Endodermal cell (in vitro differentiated cells): ENCODE data around the gene LATS2. TPM values are rescaled to one million over a fixed set of nuclear protein-coding genes. Genes with fewer than 3 reads are reported as not detected.
A peak's percentile ranks its signal among the peaks of the same experiment; 100 is the strongest.

ENCODE experiments used
- DNase-seq: peaks from one replicate; pipeline ENCODE4 v3.0.0-alpha.2; 2017
- H3K27ac ChIP-seq: 2 replicates; pipeline ENCODE4 v1.5.1; 2013; ENCODE audit warnings: mild to moderate bottlenecking, low read depth, low read length, moderate library complexity
- H3K27me3 ChIP-seq: 2 replicates; pipeline ENCODE4 v1.6.1; 2013; ENCODE audit warnings: mild to moderate bottlenecking, low read length, moderate library complexity; ENCODE audit not compliant: insufficient read depth, control insufficient read depth, poor library complexity, severe bottlenecking
- H3K36me3 ChIP-seq: 2 replicates; pipeline ENCODE4 v1.7.0; 2013; ENCODE audit warnings: mild to moderate bottlenecking, low read length, moderate library complexity; ENCODE audit not compliant: control insufficient read depth, insufficient read depth
- H3K4me1 ChIP-seq: one replicate; pipeline ENCODE4 v1.7.0; 2013; ENCODE audit warnings: low read length; ENCODE audit not compliant: control insufficient read depth, insufficient read depth
- H3K4me3 ChIP-seq: 2 replicates; pipeline ENCODE4 v1.5.1; 2013; ENCODE audit warnings: mild to moderate bottlenecking, low read length, moderate library complexity
- H3K9ac ChIP-seq: 2 replicates; pipeline ENCODE4 v1.6.1; 2013; ENCODE audit warnings: mild to moderate bottlenecking, low read length, moderate library complexity; ENCODE audit not compliant: poor library complexity, severe bottlenecking; ENCODE audit errors: extremely low read depth
- H3K9me3 ChIP-seq: 2 replicates; pipeline ENCODE4 v1.6.1; 2013; ENCODE audit warnings: mild to moderate bottlenecking, low read length, moderate library complexity; ENCODE audit not compliant: control insufficient read depth
- H3K27ac Mint-ChIP-seq: 2 replicates; pipeline ENCODE4 v1.8.0; 2020; ENCODE audit warnings: mixed read lengths
- H3K27me3 Mint-ChIP-seq: 2 replicates; pipeline ENCODE4 v1.8.0; 2021; ENCODE audit warnings: mild to moderate bottlenecking, mixed read lengths; ENCODE audit not compliant: insufficient read depth
- H3K36me3 Mint-ChIP-seq: 2 replicates; pipeline ENCODE4 v1.8.0; 2020; ENCODE audit warnings: low read depth, mixed read lengths
- H3K4me1 Mint-ChIP-seq: 2 replicates; pipeline ENCODE4 v1.8.0; 2020; ENCODE audit warnings: mixed read lengths
- H3K4me3 Mint-ChIP-seq: 2 replicates; pipeline ENCODE4 v1.8.0; 2020; ENCODE audit warnings: mild to moderate bottlenecking, moderate library complexity, mixed read lengths
- H3K9me3 Mint-ChIP-seq: 2 replicates; pipeline ENCODE4 v1.8.0; 2020; ENCODE audit warnings: mild to moderate bottlenecking, mixed read lengths
- CTCF ChIP-seq: fragments of 200-600 bp; sonication (generic); conservative IDR thresholded peaks from 2 replicates; pipeline ENCODE4 v1.5.0; 2021; ENCODE audit warnings: antibody characterized with exemption, mild to moderate bottlenecking
- WGBS, 2 experiments: methylation state at CpG; one replicate each; pipeline versions ENCODE4 v1.1.5 to v1.1.7; 2013; ENCODE audit warnings: missing lambda C conversion rate in 2 of 2, mixed read lengths in 1 of 2; ENCODE audit not compliant: insufficient coverage in 1 of 2, insufficient read length in 1 of 2; 5-methylcytosine and 5-hydroxymethylcytosine counted together
- total RNA-seq, 2 donors: library from RNA; stranded (reverse); fragmentation: NEBNext Ultra II Directional in 1 of 2; extraction: Animal tissue kit (Norgen Biotek cat#: 25700) in 1 of 2; gene quantifications; 2 replicates in 1 of 2; 3 replicates in 1 of 2; pipeline ENCODE4 v1.2.1, GENCODE V29; 2021

LATS2 gene
- total RNA-seq, 2 donors from 2014 or later = 26.2 to 35.4 TPM

GRCh38 chr13:21033212-21033840 is 28.1 kb downstream of the LATS2 start:
- Histone ChIP-seq H3K9ac (no peak overlapping the region), H3K27ac (no peak overlapping the region)
- H3K4me3 Mint-ChIP-seq = no peak overlapping the region

DNA sequence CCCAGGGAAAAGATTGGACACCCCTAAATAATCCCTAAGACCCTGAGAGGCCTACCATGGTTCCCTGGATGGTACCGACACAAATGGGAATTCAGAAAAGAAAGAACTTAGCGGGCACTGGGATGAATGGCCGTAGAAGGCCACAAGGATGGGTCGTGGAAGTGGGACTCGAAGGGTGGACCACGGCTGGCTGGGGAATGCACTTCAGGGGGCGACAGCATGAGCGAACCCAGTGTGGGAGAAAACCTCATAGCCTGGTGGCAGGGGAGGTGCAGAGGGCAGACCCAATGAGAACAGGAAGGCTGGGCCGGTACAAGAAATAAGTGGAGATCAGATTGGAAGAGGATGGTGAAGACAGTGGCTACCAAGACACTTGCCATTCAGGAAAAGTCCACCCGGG is 28.7 kb downstream of the LATS2 start:
- Histone ChIP-seq H3K9ac (no peak overlapping the region), H3K36me3 (peaks cover 29% of the 10 kb centered on the region), H3K4me1 (no peaks in the 10 kb centered on the region), H3K27me3 (no peaks in the 10 kb centered on the region), H3K9me3 (peaks cover 6% of the 10 kb centered on the region), H3K27ac (no peak overlapping the region), H3K4me3 (no peak overlapping the region)
- Mint-ChIP-seq H3K4me1 (peaks cover 25% of the 10 kb centered on the region), H3K4me3 (no peak overlapping the region), H3K27ac (peak overlapping the region; percentile 71), H3K9me3 (peaks cover 2% of the 10 kb centered on the region), H3K36me3 (peaks cover 15% of the 10 kb centered on the region), H3K27me3 (no peaks in the 10 kb centered on the region)
- DNase-seq = peak; percentile 24
- no peak for TF ChIP-seq CTCF
- 95 to 97% methylated on average over 10 of the region's 10 CpGs for WGBS, 2 experiments

More at GRCh38 chr13:21033212-21033840, 28.1 kb downstream of the LATS2 start:
- Histone ChIP-seq H3K36me3 (peaks cover 31% of the 10 kb centered on the region), H3K4me1 (no peaks in the 10 kb centered on the region), H3K27me3 (no peaks in the 10 kb centered on the region), H3K4me3 (no peak overlapping the region), H3K9me3 (peaks cover 6% of the 10 kb centered on the region)
- no peak for TF ChIP-seq CTCF
- Mint-ChIP-seq H3K36me3 (peaks cover 13% of the 10 kb centered on the region), H3K4me1 (peaks cover 25% of the 10 kb centered on the region), H3K27ac (peak overlapping the region; percentile 71), H3K9me3 (peaks cover 2% of the 10 kb centered on the region), H3K27me3 (no peaks in the 10 kb centered on the region)
- peak; percentile 33 for DNase-seq
- WGBS, 2 experiments = 78 to 81% methylated on average over 8 of the region's 8 CpGs

DNA sequence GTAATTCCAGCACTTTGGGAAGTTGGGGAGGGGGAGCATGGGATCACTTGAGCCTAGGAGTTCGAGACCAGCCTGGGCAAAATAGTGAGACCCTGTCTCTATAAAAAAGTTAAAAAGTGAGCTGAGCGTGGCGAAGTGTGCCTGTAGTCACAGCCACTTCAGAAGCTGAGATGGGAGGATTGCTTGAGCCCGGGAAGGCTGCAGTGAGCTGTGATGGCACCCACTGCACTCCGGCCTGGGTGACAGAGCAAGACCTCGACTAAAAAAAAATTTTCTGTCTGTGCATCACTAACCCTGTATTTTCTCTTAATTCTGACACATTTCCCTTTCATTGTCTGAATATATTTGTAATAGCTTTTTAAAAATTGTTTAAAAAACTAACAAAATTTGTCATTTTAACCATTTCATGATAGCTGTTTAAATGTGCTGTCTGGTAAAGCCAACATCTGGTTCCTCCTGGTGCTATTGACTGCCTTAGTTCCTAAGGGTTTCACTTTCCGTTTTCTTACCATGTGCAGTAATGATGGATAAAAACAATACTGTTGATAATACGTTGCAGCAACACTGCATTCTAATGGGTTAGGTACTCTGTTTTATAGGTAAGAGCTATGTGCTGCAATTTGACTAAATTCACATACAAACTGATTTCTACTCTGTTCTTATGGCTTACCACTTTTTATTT is 29.7 kb downstream of the LATS2 start:
- H3K9me3 Mint-ChIP-seq = peaks cover 2% of the 10 kb centered on the region
- H3K4me1 Mint-ChIP-seq = peaks cover 25% of the 10 kb centered on the region
- Histone ChIP-seq H3K36me3 (peaks cover 27% of the 10 kb centered on the region), H3K27ac (no peak overlapping the region), H3K9me3 (peaks cover 6% of the 10 kb centered on the region), H3K9ac (no peak overlapping the region), H3K27me3 (no peaks in the 10 kb centered on the region), H3K4me3 (no peak overlapping the region), H3K4me1 (no peaks in the 10 kb centered on the region)
- H3K27ac Mint-ChIP-seq = no peak overlapping the region
- H3K27me3 Mint-ChIP-seq = no peaks in the 10 kb centered on the region
- 92 to 93% methylated on average over 4 to 8 of the region's 8 CpGs for WGBS, 2 experiments
- no peak for TF ChIP-seq CTCF
- peaks cover 15% of the 10 kb centered on the region for H3K36me3 Mint-ChIP-seq
- H3K4me3 Mint-ChIP-seq = no peak overlapping the region
- DNase-seq = peak; percentile 27
